ENCODE measurements around the gene CLCN7.

Gene CLCN7

DNA sequence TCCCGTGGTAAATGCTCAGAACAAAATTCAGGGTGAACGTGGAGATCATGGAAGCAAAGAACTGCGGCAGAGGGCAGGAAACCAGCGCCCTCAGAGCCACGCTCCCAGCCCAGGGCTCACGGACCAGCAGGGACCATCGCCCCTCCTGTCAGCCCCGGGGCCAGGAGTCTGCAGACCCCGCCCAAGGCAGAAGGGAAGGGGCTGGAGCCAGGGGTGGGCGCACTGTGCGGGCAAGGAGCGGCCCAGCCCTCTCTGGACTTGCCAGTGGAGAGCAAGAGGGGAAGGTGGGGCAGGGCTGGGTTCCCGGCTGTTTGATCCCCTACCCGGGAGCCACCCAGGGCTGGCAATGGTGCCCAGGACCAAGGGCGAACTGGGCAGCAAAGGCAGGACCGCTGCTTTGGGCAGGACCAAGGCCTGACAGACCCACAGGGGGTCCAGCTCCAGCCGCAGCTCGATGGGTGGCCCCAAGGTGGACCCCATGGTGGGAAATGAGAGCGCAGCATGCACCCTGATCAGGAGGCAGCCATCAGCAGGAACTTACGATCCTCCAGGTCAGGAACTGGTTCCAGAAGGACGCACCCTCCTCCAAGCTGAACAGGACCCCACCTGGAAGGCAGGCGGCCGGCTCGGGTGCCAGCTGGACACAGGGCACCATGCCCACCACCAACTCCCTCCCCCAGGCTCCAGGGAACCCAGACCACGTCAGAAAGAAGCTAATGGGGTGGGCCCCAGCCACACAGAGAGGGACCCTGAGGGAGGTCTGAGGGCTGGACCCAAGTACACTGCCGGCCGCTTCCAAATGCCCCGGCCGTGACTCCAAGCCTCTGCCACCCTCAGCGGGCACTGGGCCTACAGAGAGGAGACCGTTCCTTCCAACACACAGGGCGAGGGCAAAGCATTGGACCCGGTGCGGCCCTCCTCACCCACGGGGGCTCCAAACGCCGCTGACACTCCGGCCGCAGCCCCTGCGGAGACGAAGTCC lies 19.3 kb downstream of the CLCN7 start:
- H3K36me3 Mint-ChIP-seq (ENCODE audit: low read depth) = peaks cover 12% of the 10 kb centered on the region
- no peaks in the 10 kb centered on the region for H3K27me3 Mint-ChIP-seq (ENCODE audit: low read depth)
- peaks cover 4% of the 10 kb centered on the region for H3K4me1 Mint-ChIP-seq
- H3K4me3 Mint-ChIP-seq = no peak overlapping the region
- H3K27ac Mint-ChIP-seq = no peak overlapping the region
- no peaks in the 10 kb centered on the region for H3K9me3 Mint-ChIP-seq
- TF ChIP-seq CTCF (IDR thresholded peaks at IDR 0.05; ENCODE audit: unreplicated experiment in 3 of 3) = no peak

- H3K4me3 Mint-ChIP-seq = no peak overlapping the region
Measured at GRCh38 chr16:1454561-1454960, 20.3 kb downstream of the CLCN7 start.

GRCh38 chr16:1453316-1453715 lies 21.5 kb downstream of the CLCN7 start:
- Mint-ChIP-seq H3K9me3 (no peaks in the 10 kb centered on the region), H3K36me3 (ENCODE audit: low read depth) (peaks cover 8% of the 10 kb centered on the region), H3K4me1 (no peaks in the 10 kb centered on the region), H3K27me3 (ENCODE audit: low read depth) (no peaks in the 10 kb centered on the region), H3K27ac (no peak overlapping the region), H3K4me3 (no peak overlapping the region)
- no peak for TF ChIP-seq CTCF (IDR thresholded peaks at IDR 0.05; ENCODE audit: unreplicated experiment in 3 of 3)

More at GRCh38 chr16:1454561-1454960, 20.3 kb downstream of the CLCN7 start:
- Mint-ChIP-seq H3K4me1 (peaks cover 4% of the 10 kb centered on the region), H3K36me3 (ENCODE audit: low read depth) (peaks cover 12% of the 10 kb centered on the region), H3K27me3 (ENCODE audit: low read depth) (no peaks in the 10 kb centered on the region), H3K9me3 (no peaks in the 10 kb centered on the region), H3K27ac (no peak overlapping the region)
- TF ChIP-seq CTCF (IDR thresholded peaks at IDR 0.05; ENCODE audit: unreplicated experiment in 3 of 3) = no peak

DNA sequence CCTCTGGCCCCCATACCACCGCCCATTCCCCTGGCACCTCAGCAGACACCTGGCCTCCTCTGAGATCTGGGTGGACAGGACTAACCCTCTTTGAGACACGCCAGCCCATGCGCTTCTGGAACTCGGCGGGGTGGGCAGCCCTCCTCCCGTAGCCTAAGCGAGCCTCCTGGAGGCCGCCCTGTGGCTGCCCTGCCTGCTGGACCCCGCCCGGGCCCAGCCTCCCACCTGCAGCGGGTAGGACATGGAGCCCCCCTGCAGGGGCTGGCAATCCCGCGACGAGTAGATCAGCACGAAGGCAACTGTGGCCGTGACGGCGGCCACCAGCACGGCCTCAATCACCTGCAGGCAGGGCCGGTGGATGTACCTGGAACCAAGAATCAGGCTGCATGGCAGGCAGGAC lies 22.3 kb downstream of the CLCN7 start:
- H3K4me1 Mint-ChIP-seq = no peaks in the 10 kb centered on the region
- H3K9me3 Mint-ChIP-seq = no peaks in the 10 kb centered on the region
- no peak for TF ChIP-seq CTCF (IDR thresholded peaks at IDR 0.05; ENCODE audit: unreplicated experiment in 3 of 3)
- no peak overlapping the region for H3K27ac Mint-ChIP-seq
- no peaks in the 10 kb centered on the region for H3K27me3 Mint-ChIP-seq (ENCODE audit: low read depth)
- no peak overlapping the region for H3K4me3 Mint-ChIP-seq
- peaks cover 8% of the 10 kb centered on the region for H3K36me3 Mint-ChIP-seq (ENCODE audit: low read depth)

- TF ChIP-seq CTCF (IDR thresholded peaks at IDR 0.05; ENCODE audit: unreplicated experiment in 3 of 3) = no peak
- Mint-ChIP-seq H3K4me3 (no peak overlapping the region), H3K36me3 (ENCODE audit: low read depth) (peaks cover 8% of the 10 kb centered on the region), H3K27ac (no peak overlapping the region), H3K4me1 (no peaks in the 10 kb centered on the region), H3K27me3 (ENCODE audit: low read depth) (no peaks in the 10 kb centered on the region), H3K9me3 (no peaks in the 10 kb centered on the region)
Measured at GRCh38 chr16:1451702-1452392, 23.0 kb downstream of the CLCN7 start.

Measured in nephron (organoid).